ACC112 (cell line): ENCODE measurements around the gene KLC3.

Experiments used
- H2AFZ ChIP-seq: fragments of 200-600 bp; sonication (generic); one replicate; pipeline ENCODE4 v1.6.0; 2017; ENCODE audit warnings: antibody characterized with exemption, low read length; ENCODE audit not compliant: unreplicated experiment
- H3K27ac ChIP-seq: fragments of 200-600 bp; sonication (generic); 2 replicates; pipeline ENCODE4 v1.5.1; 2014; ENCODE audit warnings: low read depth, mild to moderate bottlenecking, antibody characterized with exemption, low read length, moderate library complexity
- H3K27me3 ChIP-seq: fragments of 200-600 bp; sonication (generic); 2 replicates; pipeline ENCODE4 v1.6.1; 2014; ENCODE audit warnings: mild to moderate bottlenecking, antibody characterized with exemption, low read length, moderate library complexity, mixed read lengths; ENCODE audit not compliant: insufficient read depth
- H3K36me3 ChIP-seq: fragments of 200-600 bp; sonication (generic); 2 replicates; pipeline ENCODE4 v1.6.1; 2016; ENCODE audit warnings: mild to moderate bottlenecking, antibody characterized with exemption, low read length, moderate library complexity, mixed read lengths; ENCODE audit not compliant: insufficient read depth
- H3K4me1 ChIP-seq: fragments of 200-600 bp; sonication (generic); one replicate; pipeline ENCODE4 v1.6.1; 2016; ENCODE audit warnings: low read length, mixed read lengths; ENCODE audit not compliant: insufficient read depth, unreplicated experiment, control insufficient read depth
- H3K4me3 ChIP-seq: fragments of 200-600 bp; sonication (generic); 2 replicates; pipeline ENCODE4 v1.5.1; 2014; ENCODE audit warnings: mild to moderate bottlenecking, low read depth, low read length
- H3K79me2 ChIP-seq: fragments of 200-600 bp; sonication (generic); one replicate; pipeline ENCODE4 v1.6.0; 2016; ENCODE audit warnings: low read length; ENCODE audit not compliant: control insufficient read depth, unreplicated experiment, insufficient read depth

Gene KLC3

DNA sequence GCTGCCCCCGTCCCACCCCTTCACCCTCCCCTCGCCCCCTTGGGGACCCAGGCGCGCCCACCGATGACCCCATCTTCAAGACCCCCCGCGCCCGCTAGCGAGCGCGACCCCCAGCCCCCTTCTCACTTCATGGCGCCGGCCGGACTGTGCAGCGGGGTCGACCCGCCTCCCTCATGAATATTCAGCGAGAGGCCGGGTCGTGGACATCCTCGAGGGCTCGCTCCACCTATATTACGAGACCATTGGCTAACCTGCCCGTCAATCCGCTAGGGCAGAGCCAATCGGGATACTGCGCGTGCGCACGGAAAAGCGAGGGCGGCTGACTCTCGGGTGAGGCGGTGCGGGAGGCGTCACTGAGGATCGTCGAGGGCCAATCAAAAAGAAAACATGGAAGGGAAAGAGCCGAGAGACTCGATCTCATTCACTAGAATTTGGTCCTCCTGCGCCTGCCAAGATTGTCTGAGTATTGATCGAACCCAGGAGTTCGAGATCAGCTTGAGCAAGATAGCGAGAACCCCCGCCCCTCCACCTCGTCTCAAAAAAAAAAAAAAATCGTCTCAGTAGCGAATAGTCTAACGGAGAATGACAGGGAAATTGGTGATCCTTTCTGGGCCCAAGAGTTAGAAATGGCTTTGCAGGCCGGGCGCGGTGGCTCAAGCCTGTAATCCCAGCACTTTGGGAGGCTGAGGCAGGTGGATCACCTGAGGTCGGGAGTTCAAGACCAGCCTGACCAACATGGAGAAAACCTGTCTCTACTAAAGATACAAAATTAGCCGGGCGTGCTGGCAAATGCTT lies 30.1 kb downstream of the KLC3 start, which contains the start of gene ERCC2:
Gene ERCC2, minus strand, starts transcription at position 164 of the 795 bp plus-strand sequence. Its CDS starts 33 bp downstream, at position 131.
- 0 out of 2 replicates have a peak, but pooled peaks cover 3% of the 10 kb centered on the region for H3K36me3 ChIP-seq
- peak within 1 kb of the TSS; percentile 60 for H3K27ac ChIP-seq
- peaks cover 23% of the 10 kb centered on the region for H3K79me2 ChIP-seq
- H2AFZ ChIP-seq = peak within 1 kb of the TSS; percentile 50
- no peaks in the 10 kb centered on the region for H3K27me3 ChIP-seq
- H3K4me3 ChIP-seq = peak within 1 kb of the TSS; percentile 94
- H3K4me1 ChIP-seq = no peaks in the 10 kb centered on the region

DNA sequence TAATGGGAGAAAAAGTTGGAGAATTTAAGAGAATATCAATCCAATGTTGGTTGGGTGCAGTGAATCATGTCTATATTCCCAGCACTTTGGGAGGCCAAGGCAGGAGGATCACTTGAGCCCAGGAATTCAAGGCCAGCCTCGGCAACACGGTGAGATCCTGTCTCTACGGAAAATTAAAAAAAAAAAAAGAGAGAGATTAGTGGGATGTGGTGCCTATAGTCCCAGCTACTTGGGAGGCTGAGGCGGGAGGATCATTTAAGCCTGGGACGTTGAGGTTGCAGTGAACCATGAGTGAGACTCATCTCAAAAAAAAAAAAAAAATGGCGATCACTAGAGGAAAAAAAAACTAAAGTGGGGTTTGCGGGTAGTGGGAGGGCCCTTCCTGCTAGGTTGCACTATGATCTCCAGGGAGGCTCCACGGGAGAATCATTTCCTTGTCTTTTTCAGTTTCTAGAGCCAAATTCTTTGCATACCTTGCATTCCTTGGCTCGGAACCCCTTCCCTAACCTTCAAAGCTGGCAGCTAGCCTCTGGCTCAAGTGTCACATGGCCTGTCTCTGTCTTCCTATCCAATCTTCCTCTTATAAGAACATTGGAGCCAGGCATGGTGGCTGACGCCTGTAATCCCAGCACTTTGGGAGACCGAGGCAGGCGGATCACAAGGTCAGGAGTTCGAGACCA lies 35.6 kb downstream of the KLC3 start:
- H3K36me3 ChIP-seq = no peaks in the 10 kb centered on the region
- no peaks in the 10 kb centered on the region for H3K79me2 ChIP-seq
- 0 out of 2 replicates have a peak overlapping the region, but pooled peaks have one; percentile 29 for H3K4me3 ChIP-seq
- H3K27ac ChIP-seq = peak overlapping the region; percentile 97
- peaks cover 15% of the 10 kb centered on the region for H3K4me1 ChIP-seq
- no peaks in the 10 kb centered on the region for H3K27me3 ChIP-seq
- H2AFZ ChIP-seq = no peak overlapping the region

DNA sequence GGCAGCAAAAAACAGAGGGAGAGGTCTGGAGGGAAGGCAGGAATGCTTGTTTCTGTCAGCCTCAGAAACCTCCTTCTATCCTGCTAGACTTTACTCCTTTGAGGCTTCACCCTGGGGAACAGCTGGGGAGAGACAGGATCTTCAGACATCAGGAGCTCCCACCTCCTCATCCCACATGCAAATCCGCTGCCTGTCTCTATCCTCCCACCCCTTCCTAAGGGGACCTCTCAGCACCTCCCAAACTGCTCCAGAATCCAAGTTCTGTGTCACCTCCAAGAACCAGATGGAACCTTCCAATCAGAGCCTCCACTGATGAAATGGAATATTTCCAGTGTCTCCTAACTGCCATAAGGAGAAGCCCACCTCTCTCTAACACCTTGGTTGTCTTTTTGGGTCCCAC lies 39.6 kb downstream of the KLC3 start:
- Histone ChIP-seq H3K79me2 (no peaks in the 10 kb centered on the region), H3K27me3 (no peaks in the 10 kb centered on the region), H3K4me3 (no peak overlapping the region), H2AFZ (no peak overlapping the region), H3K4me1 (peaks cover 15% of the 10 kb centered on the region), H3K27ac (peak overlapping the region; percentile 73), H3K36me3 (no peaks in the 10 kb centered on the region)

DNA sequence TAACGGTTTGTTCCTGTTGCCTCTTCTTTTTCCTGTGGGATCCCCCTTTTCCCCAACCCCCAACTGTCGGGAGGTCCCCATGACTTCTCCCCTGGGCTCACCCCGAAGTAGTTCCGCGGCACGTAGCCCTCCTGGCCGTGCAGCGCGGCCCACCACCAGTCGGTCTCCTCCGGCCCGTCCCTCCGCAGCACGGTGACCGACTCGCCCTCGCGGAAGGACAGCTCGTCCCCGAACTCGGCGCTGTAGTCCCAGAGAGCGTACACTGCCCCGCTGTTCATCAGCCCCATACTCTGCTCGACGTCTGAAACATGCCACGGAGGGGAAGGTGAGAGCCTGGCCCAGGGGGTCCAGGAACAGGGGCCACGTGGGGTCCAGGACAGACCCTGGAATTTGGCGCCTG lies 41.9 kb downstream of the KLC3 start:
- Histone ChIP-seq H3K4me3 (no peak overlapping the region), H3K4me1 (peaks cover 17% of the 10 kb centered on the region), H3K79me2 (no peaks in the 10 kb centered on the region), H3K36me3 (no peaks in the 10 kb centered on the region), H3K27me3 (no peaks in the 10 kb centered on the region), H3K27ac (no peak overlapping the region), H2AFZ (no peak overlapping the region)

DNA sequence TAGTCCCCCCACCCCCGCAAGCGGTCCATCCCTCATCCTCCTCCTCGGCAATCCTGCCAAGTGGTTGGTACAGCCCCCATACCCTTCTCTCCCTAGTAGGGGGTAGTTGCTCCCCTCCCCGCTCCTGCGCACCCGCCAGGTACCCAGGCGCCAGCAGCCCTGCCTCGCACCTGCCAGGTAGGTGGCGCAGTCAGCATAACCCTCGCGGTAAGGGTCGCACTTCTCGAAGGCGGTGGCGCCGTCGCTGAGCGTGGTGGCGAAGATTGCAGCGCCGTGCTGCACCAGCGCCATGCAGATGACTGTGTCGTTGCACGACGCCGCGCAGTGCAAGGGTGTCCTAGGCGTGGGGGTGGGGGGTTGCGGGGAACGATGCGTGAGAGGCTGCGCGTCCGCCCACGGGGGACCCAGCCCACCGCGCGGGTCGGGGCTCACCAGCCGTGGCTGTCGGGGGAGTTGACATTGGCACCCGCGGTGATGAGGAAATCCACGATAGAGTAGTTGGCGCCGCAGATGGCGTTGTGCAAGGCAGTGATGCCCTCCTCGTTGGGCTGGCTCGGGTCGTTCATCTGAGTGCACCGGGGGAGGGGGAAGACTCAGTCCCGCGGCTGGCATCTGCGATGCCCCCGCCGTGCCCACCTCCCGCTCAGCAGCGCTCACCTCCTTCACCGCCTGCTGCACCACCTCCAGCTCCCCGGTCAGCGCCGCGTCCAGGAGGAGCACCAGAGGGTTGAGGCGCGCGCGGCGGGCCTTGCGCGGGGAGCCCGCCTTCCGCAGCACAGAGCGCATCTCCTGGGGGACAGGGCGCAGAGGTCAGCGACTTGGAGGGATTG lies 45.1 kb downstream of the KLC3 start:
- no peaks in the 10 kb centered on the region for H3K27me3 ChIP-seq
- peak overlapping the region; percentile 33; the same call in 1 of the 2 replicates for H3K4me3 ChIP-seq
- H3K27ac ChIP-seq = no peak overlapping the region
- peaks cover 8% of the 10 kb centered on the region for H3K4me1 ChIP-seq
- no peaks in the 10 kb centered on the region for H3K79me2 ChIP-seq
- no peaks in the 10 kb centered on the region for H3K36me3 ChIP-seq
- no peak overlapping the region for H2AFZ ChIP-seq

DNA sequence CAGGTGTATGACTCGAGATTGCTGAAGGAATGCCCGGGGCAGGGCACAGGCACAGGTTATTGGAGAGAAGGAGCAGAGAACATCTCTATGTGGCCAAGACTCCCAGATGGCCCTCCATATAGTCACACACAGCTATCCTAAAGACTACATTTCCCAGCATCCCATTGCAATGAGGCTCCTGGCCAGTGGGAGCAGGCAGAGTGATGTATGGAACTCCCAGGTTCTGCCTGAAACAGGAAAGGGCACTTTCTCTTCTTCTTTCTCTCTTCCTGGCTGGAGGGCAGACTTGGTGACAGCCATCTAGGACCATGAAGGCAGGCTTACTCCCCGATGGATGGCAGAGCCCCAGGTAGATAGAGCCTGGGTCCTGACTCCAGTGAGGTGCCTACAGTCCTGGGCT lies 50.8 kb downstream of the KLC3 start:
- no peak overlapping the region for H3K27ac ChIP-seq
- no peak overlapping the region for H2AFZ ChIP-seq
- H3K27me3 ChIP-seq = no peaks in the 10 kb centered on the region
- 0 out of 2 replicates have a peak, but pooled peaks cover 3% of the 10 kb centered on the region for H3K36me3 ChIP-seq
- H3K4me1 ChIP-seq = no peaks in the 10 kb centered on the region
- no peaks in the 10 kb centered on the region for H3K79me2 ChIP-seq
- no peak overlapping the region for H3K4me3 ChIP-seq

DNA sequence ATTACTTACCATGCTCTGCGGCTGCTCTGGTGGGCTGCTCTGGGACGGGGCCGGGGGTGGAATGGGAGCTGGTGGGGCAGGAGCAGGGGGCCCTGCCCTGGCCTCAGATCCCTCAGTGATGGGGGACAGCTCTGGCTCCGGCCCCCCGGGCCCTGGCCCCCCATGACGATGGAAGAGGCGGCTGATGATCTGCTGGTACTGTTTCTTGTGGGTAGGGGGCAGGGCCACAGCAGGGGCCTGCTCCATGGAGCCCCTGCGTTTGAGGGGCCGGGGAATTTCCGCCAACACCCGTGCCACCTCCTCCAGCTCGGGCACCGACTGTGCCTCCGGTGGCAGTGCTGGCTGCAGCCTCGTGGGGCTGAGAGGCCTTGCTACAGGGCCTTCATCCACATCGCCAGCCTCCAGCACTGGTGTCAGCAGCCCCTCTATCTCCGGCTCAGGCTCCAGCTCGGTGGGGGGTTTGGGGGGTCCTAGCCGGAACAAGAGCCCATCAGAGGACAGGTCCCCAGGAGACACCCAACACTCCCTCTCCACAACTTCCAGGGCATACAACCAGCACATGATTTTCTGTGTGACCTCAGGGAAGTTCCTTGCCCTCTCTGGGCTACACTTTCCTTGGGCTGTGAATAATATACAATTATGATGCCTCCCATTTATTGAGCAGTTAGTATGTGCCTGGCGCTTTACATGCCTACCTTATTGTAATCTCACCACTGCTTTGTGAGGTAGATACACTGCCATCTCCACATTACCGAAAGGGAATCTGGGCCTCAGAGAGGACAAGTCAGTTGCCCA lies 51.5 kb downstream of the KLC3 start:
- H2AFZ ChIP-seq = no peak overlapping the region

DNA sequence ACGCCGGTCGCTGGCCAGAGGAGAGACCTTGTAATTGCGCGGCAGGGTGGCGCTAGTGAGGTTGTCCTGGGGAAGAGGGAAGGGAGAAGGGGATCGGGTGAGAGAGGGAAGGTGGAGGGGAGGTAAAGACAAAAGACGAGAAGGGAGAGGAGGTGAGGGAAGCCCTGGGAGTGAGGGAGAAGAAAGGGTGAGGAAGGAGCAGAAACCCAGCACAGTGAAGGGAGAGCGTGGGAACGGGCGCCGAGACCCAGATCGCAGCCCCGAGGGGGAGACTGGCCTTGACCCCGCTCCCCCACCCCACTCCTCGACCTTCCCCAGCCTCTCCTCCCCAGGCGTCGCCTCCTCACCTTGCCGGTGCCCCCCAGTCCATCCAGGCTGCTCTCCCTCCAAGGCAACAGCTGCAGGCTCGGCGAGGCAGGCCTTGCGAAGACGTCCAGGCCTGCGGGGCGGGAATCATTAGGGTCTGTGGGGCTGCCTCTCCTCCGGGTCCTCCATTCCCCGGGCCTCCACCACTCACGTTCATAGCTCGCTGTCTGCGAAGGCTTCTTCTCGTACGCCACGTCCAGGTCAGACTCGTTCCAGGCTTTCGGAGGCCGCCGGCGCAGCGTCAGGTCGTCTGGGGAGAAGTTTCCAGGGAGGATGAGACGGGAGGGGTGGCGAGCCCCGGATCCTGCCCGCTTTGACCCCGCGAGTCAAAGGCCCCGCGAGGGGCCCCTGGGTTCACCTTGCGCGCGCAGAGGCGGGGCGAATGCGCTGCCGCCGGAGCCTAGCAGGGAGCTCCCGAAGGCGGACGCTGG lies 55.5 kb downstream of the KLC3 start:
- Histone ChIP-seq H3K4me3 (no peak overlapping the region), H3K79me2 (no peaks in the 10 kb centered on the region), H2AFZ (no peak overlapping the region), H3K27me3 (no peaks in the 10 kb centered on the region), H3K4me1 (peaks cover 3% of the 10 kb centered on the region), H3K27ac (no peak overlapping the region), H3K36me3 (0 out of 2 replicates have a peak, but pooled peaks cover 3% of the 10 kb centered on the region)

More for the DNA sequence above, 51.5 kb downstream of the KLC3 start:
- no peak overlapping the region for H3K27ac ChIP-seq
- no peak overlapping the region for H3K4me3 ChIP-seq
- H3K27me3 ChIP-seq = no peaks in the 10 kb centered on the region
- H3K36me3 ChIP-seq = 0 out of 2 replicates have a peak, but pooled peaks cover 3% of the 10 kb centered on the region
- H3K79me2 ChIP-seq = no peaks in the 10 kb centered on the region
- no peaks in the 10 kb centered on the region for H3K4me1 ChIP-seq

DNA sequence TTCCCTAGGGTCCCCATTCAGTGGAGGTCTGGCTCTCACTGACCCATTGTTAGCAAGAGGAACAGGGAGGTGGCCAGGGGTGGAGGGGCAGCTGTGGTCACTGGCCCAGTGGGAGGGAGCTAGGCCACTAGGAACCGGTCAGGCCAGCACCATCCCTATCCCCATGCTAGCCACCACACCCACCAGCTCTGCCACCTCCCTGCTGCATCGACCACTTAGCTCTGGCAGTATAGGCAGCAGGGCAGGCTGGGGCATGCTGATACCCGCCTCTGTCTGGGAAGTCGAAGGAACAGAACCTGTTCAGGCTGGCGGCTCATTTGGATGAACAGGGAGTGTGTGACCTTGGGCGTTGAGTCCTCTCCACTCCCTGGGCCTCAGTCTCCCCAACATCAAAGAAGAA lies 59.6 kb downstream of the KLC3 start:
- Histone ChIP-seq H3K4me1 (peaks cover 19% of the 10 kb centered on the region), H3K27ac (no peak overlapping the region), H3K79me2 (peaks cover 21% of the 10 kb centered on the region), H2AFZ (no peak overlapping the region), H3K36me3 (no peaks in the 10 kb centered on the region), H3K27me3 (no peaks in the 10 kb centered on the region), H3K4me3 (no peak overlapping the region)
